Activated naive CD8-positive, alpha-beta T cell (primary cell): ENCODE measurements around the gene PTPRU.

Experiments used
- H3K27ac Mint-ChIP-seq: one replicate; pipeline ENCODE4 v1.8.0; 2021; ENCODE audit warnings: mixed read lengths
- H3K27me3 Mint-ChIP-seq: one replicate; pipeline ENCODE4 v1.8.0; 2021; ENCODE audit warnings: mixed read lengths
- H3K36me3 Mint-ChIP-seq: one replicate; pipeline ENCODE4 v1.8.0; 2021; ENCODE audit warnings: mixed read lengths
- H3K4me1 Mint-ChIP-seq: one replicate; pipeline ENCODE4 v1.8.0; 2021; ENCODE audit warnings: low read depth, mixed read lengths
- H3K4me3 Mint-ChIP-seq: one replicate; pipeline ENCODE4 v1.8.0; 2021; ENCODE audit warnings: mild to moderate bottlenecking, mixed read lengths
- H3K9me3 Mint-ChIP-seq: one replicate; pipeline ENCODE4 v1.8.0; 2021; ENCODE audit warnings: low read depth, mixed read lengths

The PTPRU gene

GRCh38 chr1:29344336-29344735 lies 108.0 kb downstream of the PTPRU start:
- Mint-ChIP-seq H3K36me3 (no peaks in the 10 kb centered on the region), H3K4me1 (no peaks in the 10 kb centered on the region), H3K4me3 (no peak overlapping the region), H3K9me3 (no peaks in the 10 kb centered on the region), H3K27ac (no peak overlapping the region), H3K27me3 (peaks cover 6% of the 10 kb centered on the region)

GRCh38 chr1:29346576-29346975 lies 110.3 kb downstream of the PTPRU start:
- Mint-ChIP-seq H3K27me3 (peaks cover 8% of the 10 kb centered on the region), H3K27ac (no peak overlapping the region), H3K4me3 (no peak overlapping the region), H3K4me1 (no peaks in the 10 kb centered on the region), H3K36me3 (no peaks in the 10 kb centered on the region), H3K9me3 (no peaks in the 10 kb centered on the region)

- Mint-ChIP-seq H3K9me3 (no peaks in the 10 kb centered on the region), H3K4me3 (no peak overlapping the region), H3K27ac (no peak overlapping the region), H3K27me3 (peaks cover 11% of the 10 kb centered on the region), H3K4me1 (no peaks in the 10 kb centered on the region), H3K36me3 (no peaks in the 10 kb centered on the region)
Observed at GRCh38 chr1:29349871-29350491, 113.7 kb downstream of the PTPRU start.

- H3K4me1 Mint-ChIP-seq, result no peaks in the 10 kb centered on the region
- no peaks in the 10 kb centered on the region for H3K36me3 Mint-ChIP-seq
- H3K27ac Mint-ChIP-seq, result no peak overlapping the region
- peaks cover 10% of the 10 kb centered on the region for H3K27me3 Mint-ChIP-seq
- no peaks in the 10 kb centered on the region for H3K9me3 Mint-ChIP-seq
- no peak overlapping the region for H3K4me3 Mint-ChIP-seq
Observed at GRCh38 chr1:29352719-29353420, 116.5 kb downstream of the PTPRU start.

- Mint-ChIP-seq H3K36me3 (no peaks in the 10 kb centered on the region), H3K9me3 (no peaks in the 10 kb centered on the region), H3K4me3 (no peak overlapping the region), H3K4me1 (no peaks in the 10 kb centered on the region), H3K27ac (no peak overlapping the region), H3K27me3 (peaks cover 16% of the 10 kb centered on the region)
Observed at GRCh38 chr1:29354511-29355098, 118.3 kb downstream of the PTPRU start.

GRCh38 chr1:29355375-29355774 lies 119.1 kb downstream of the PTPRU start:
- Mint-ChIP-seq H3K27me3 (peaks cover 19% of the 10 kb centered on the region), H3K9me3 (no peaks in the 10 kb centered on the region), H3K4me3 (no peak overlapping the region), H3K4me1 (no peaks in the 10 kb centered on the region), H3K36me3 (no peaks in the 10 kb centered on the region), H3K27ac (no peak overlapping the region)

- Mint-ChIP-seq H3K4me1 (no peaks in the 10 kb centered on the region), H3K9me3 (no peaks in the 10 kb centered on the region), H3K4me3 (no peak overlapping the region), H3K36me3 (no peaks in the 10 kb centered on the region), H3K27ac (no peak overlapping the region), H3K27me3 (peaks cover 18% of the 10 kb centered on the region)
Observed at GRCh38 chr1:29356663-29357062, 120.3 kb downstream of the PTPRU start.

- H3K27me3 Mint-ChIP-seq, result peaks cover 17% of the 10 kb centered on the region
- no peaks in the 10 kb centered on the region for H3K4me1 Mint-ChIP-seq
- H3K27ac Mint-ChIP-seq, result no peak overlapping the region
Observed at GRCh38 chr1:29357452-29357851, 121.1 kb downstream of the PTPRU start.

GRCh38 chr1:29358183-29358582 lies 121.9 kb downstream of the PTPRU start:
- H3K36me3 Mint-ChIP-seq, result no peaks in the 10 kb centered on the region
- H3K4me1 Mint-ChIP-seq, result no peaks in the 10 kb centered on the region
- no peak overlapping the region for H3K27ac Mint-ChIP-seq
- H3K9me3 Mint-ChIP-seq, result no peaks in the 10 kb centered on the region
- no peak overlapping the region for H3K4me3 Mint-ChIP-seq
- peaks cover 20% of the 10 kb centered on the region for H3K27me3 Mint-ChIP-seq

More at GRCh38 chr1:29357452-29357851, 121.1 kb downstream of the PTPRU start:
- Mint-ChIP-seq H3K4me3 (no peak overlapping the region), H3K9me3 (no peaks in the 10 kb centered on the region), H3K36me3 (no peaks in the 10 kb centered on the region)

- Mint-ChIP-seq H3K4me3 (no peak overlapping the region), H3K27me3 (peaks cover 21% of the 10 kb centered on the region), H3K36me3 (no peaks in the 10 kb centered on the region), H3K27ac (no peak overlapping the region), H3K4me1 (no peaks in the 10 kb centered on the region), H3K9me3 (no peaks in the 10 kb centered on the region)
Observed at GRCh38 chr1:29360768-29361167, 124.4 kb downstream of the PTPRU start.

- no peak overlapping the region for H3K27ac Mint-ChIP-seq
- H3K4me3 Mint-ChIP-seq, result no peak overlapping the region
- no peaks in the 10 kb centered on the region for H3K36me3 Mint-ChIP-seq
- no peaks in the 10 kb centered on the region for H3K9me3 Mint-ChIP-seq
- peaks cover 19% of the 10 kb centered on the region for H3K27me3 Mint-ChIP-seq
- no peaks in the 10 kb centered on the region for H3K4me1 Mint-ChIP-seq
Observed at GRCh38 chr1:29361686-29362085, 125.4 kb downstream of the PTPRU start.

GRCh38 chr1:29362116-29362515 lies 125.8 kb downstream of the PTPRU start:
- H3K4me3 Mint-ChIP-seq, result no peak overlapping the region
- no peaks in the 10 kb centered on the region for H3K9me3 Mint-ChIP-seq
- H3K4me1 Mint-ChIP-seq, result no peaks in the 10 kb centered on the region
- no peaks in the 10 kb centered on the region for H3K36me3 Mint-ChIP-seq
- no peak overlapping the region for H3K27ac Mint-ChIP-seq
- peaks cover 19% of the 10 kb centered on the region for H3K27me3 Mint-ChIP-seq

GRCh38 chr1:29362764-29363163 lies 126.4 kb downstream of the PTPRU start:
- H3K4me1 Mint-ChIP-seq, result no peaks in the 10 kb centered on the region
- no peaks in the 10 kb centered on the region for H3K9me3 Mint-ChIP-seq
- no peak overlapping the region for H3K4me3 Mint-ChIP-seq
- peaks cover 19% of the 10 kb centered on the region for H3K27me3 Mint-ChIP-seq
- no peaks in the 10 kb centered on the region for H3K36me3 Mint-ChIP-seq
- H3K27ac Mint-ChIP-seq, result no peak overlapping the region

GRCh38 chr1:29363536-29363935 lies 127.2 kb downstream of the PTPRU start:
- Mint-ChIP-seq H3K4me1 (no peaks in the 10 kb centered on the region), H3K9me3 (no peaks in the 10 kb centered on the region), H3K27me3 (peaks cover 18% of the 10 kb centered on the region), H3K27ac (no peak overlapping the region), H3K4me3 (no peak overlapping the region), H3K36me3 (no peaks in the 10 kb centered on the region)

GRCh38 chr1:29364101-29364678 lies 127.9 kb downstream of the PTPRU start:
- no peak overlapping the region for H3K4me3 Mint-ChIP-seq
- H3K27me3 Mint-ChIP-seq, result peaks cover 19% of the 10 kb centered on the region
- no peaks in the 10 kb centered on the region for H3K4me1 Mint-ChIP-seq
- no peak overlapping the region for H3K27ac Mint-ChIP-seq
- no peaks in the 10 kb centered on the region for H3K36me3 Mint-ChIP-seq
- no peaks in the 10 kb centered on the region for H3K9me3 Mint-ChIP-seq
